Caco-2 (cell line): Measurements from ENCODE around the gene PPP1R27. TPM values are rescaled to one million over a fixed set of nuclear protein-coding genes. Genes with fewer than 3 reads are reported as not detected.

Source experiments
- BruUV-seq: library from RNA; stranded (reverse); fragments of 400-500 nt; replicated peaks from 2 replicates; lab custom pipeline; 2021; lab: Mats Ljungman, UMichigan
- CTCF ChIA-PET: fragments of 300-600 bp; sonication (Branson Sonifier 250); formaldehyde crosslinking; loops from one replicate; lab custom pipeline; 2022; ENCODE audit warnings: antibody characterized with exemption; lab: Charles Lee
- POLR2A ChIA-PET: fragments of 300-600 bp; sonication (Branson Sonifier 250); formaldehyde crosslinking; loops from one replicate; lab custom pipeline; 2022; ENCODE audit warnings: antibody characterized with exemption; lab: Charles Lee
- DNase-seq, 2 experiments: peaks; one replicate each; pipeline versions ENCODE4 v3.0.0 to v3.0.0-alpha.2; 2020 to 2022
- H3K27me3 ChIP-seq: replicated peaks from 2 replicates; pipeline ENCODE4 v1.6.0; 2011; ENCODE audit warnings: low read length; ENCODE audit not compliant: control insufficient read depth, insufficient read depth
- H3K36me3 ChIP-seq: 2 replicates; pipeline ENCODE4 v1.5.1; 2011; ENCODE audit warnings: low read length; ENCODE audit not compliant: control insufficient read depth, insufficient read depth
- H3K4me1 ChIP-seq: fragments of 250-450 bp; sonication (Bioruptor Pico); 2 replicates; pipeline ENCODE4 v1.5.1; 2020; ENCODE audit warnings: mild to moderate bottlenecking
- H3K4me3 ChIP-seq: 2 replicates; pipeline ENCODE4 v1.5.1; 2011; ENCODE audit warnings: low read depth, mild to moderate bottlenecking, control low read depth, low read length
- H3K9me3 ChIP-seq: fragments of 250-450 bp; sonication (Bioruptor Pico); 2 replicates; pipeline ENCODE4 v1.5.1; 2020; ENCODE audit warnings: mild to moderate bottlenecking, moderate library complexity
- H3K27ac Mint-ChIP-seq: one replicate; pipeline ENCODE4 v1.8.0; 2022; ENCODE audit warnings: mixed read lengths; ENCODE audit not compliant: unreplicated experiment
- H3K27me3 Mint-ChIP-seq: one replicate; pipeline ENCODE4 v1.8.0; 2022; ENCODE audit warnings: mixed read lengths; ENCODE audit not compliant: insufficient read depth, unreplicated experiment
- H3K36me3 Mint-ChIP-seq: one replicate; pipeline ENCODE4 v1.8.0; 2022; ENCODE audit warnings: mild to moderate bottlenecking, mixed read lengths; ENCODE audit not compliant: insufficient read depth, unreplicated experiment
- H3K4me1 Mint-ChIP-seq: one replicate; pipeline ENCODE4 v1.8.0; 2022; ENCODE audit warnings: low read depth, mixed read lengths; ENCODE audit not compliant: unreplicated experiment
- H3K4me3 Mint-ChIP-seq: one replicate; pipeline ENCODE4 v1.8.0; 2022; ENCODE audit warnings: mild to moderate bottlenecking, moderate library complexity, mixed read lengths; ENCODE audit not compliant: unreplicated experiment
- H3K9me3 Mint-ChIP-seq: one replicate; pipeline ENCODE4 v1.8.0; 2022; ENCODE audit warnings: mixed read lengths; ENCODE audit not compliant: unreplicated experiment
- intact Hi-C: fragments of 100-400 bp; cut with micrococcal nuclease; formaldehyde crosslinking; loops from one replicate; pipeline ENCODE4 v1.10.0; 2022; ENCODE audit not compliant: unreplicated experiment
- total RNA-seq: library from RNA; stranded (reverse); gene quantifications from 2 replicates; pipeline ENCODE4 v1.2.3, GENCODE V29; 2022
- TF ChIP-seq, protein P1 (sequence below), 2 experiments: fragments of 200-600 bp in 1 of 2; IDR thresholded peaks; 1 replicate in 1 of 2; 2 replicates in 1 of 2; pipeline versions ENCODE4 v1.5.1 to v1.8.0; 2011 to 2022; ENCODE audit warnings: antibody characterized with exemption in 1 of 2, control low read depth in 1 of 2, inconsistent platforms in 1 of 2, low read depth in 1 of 2, low read length in 1 of 2, mild to moderate bottlenecking in 1 of 2, moderate library complexity in 1 of 2; ENCODE audit not compliant: insufficient read depth in 1 of 2, severe bottlenecking in 1 of 2, unreplicated experiment in 1 of 2

The PPP1R27 gene
- total RNA-seq, 1 experiment from 2014 or later = 0.93 TPM

DNA sequence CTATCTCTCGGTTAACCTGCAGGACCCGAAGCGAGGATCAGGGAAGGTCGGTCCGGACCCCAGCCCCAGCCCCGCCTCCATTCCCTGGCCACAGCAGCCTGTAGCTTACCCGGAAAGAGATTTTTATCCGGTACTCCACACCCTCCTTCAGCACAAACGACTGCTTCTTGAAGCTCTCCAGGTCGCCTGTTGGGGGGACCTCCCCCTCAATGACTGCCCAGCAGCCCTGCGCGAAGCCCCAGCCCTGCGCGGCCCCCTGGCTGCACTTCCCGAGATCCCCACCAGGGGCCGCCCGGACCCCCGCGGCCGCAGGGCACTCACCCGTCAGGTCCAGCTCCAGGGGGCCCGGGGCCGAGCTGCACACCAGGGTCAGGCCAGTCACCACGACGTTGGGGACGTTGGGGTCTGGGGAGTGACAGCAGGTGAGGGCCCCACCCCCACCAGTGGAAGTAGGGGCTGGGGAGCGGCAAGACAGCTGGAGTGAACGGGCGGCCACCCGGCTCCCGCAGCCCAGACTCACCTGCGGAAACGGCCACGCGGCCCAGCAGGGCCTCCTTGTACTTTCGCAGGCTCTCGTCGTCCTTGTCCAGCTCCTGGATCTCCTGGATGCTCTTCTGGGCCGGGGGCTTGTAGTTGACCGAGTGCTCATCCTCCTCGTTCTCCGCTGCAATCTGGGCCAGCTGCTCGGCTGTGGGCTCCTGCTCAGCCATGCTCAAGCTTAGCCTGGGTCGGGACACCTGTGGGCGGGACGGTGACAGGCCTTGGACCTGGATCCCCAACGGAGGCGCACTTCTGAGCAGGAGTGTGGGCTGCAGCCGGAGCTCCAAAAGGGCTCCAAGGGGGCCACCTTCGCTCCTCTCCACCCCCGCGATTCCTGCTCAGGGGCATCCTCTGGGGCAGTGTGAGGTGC lies 34.6 kb upstream of the PPP1R27 start:
- POLR2A ChIA-PET = interaction anchor here (0.6 to 1.1 kb wide), 4 partner anchors 9 to 587 kb away, joined by 3 to 4 read pairs (median 4); partner anchors contain the start of gene P4HB
- H3K9me3 ChIP-seq = no peaks in the 10 kb centered on the region
- Mint-ChIP-seq H3K36me3 (peaks cover 97% of the 10 kb centered on the region), H3K9me3 (no peaks in the 10 kb centered on the region), H3K27me3 (no peaks in the 10 kb centered on the region), H3K4me3 (peak overlapping the region; percentile 77), H3K4me1 (peaks cover 16% of the 10 kb centered on the region), H3K27ac (peak overlapping the region; percentile 90)
- CTCF ChIA-PET = interaction anchor here (0.8 to 1.0 kb wide), 2 partner anchors 158 to 168 kb away, joined by 3 to 4 read pairs; partner anchors contain the start of gene DCXR
- DNase-seq = peak; percentile 54 to 62
- peaks cover 4% of the 10 kb centered on the region; the same call in 1 of the 2 replicates for H3K36me3 ChIP-seq
- H3K4me1 ChIP-seq = peaks cover 50% of the 10 kb centered on the region
- no TSS peak for BruUV-seq
- intact Hi-C loops = loop anchor here (5.0 kb wide), 1 partner anchor 153 kb away; the partner anchor contains the start of genes CENPX and LRRC45
- H3K27me3 ChIP-seq = no peaks in the 10 kb centered on the region
- TF ChIP-seq, protein P1, sequence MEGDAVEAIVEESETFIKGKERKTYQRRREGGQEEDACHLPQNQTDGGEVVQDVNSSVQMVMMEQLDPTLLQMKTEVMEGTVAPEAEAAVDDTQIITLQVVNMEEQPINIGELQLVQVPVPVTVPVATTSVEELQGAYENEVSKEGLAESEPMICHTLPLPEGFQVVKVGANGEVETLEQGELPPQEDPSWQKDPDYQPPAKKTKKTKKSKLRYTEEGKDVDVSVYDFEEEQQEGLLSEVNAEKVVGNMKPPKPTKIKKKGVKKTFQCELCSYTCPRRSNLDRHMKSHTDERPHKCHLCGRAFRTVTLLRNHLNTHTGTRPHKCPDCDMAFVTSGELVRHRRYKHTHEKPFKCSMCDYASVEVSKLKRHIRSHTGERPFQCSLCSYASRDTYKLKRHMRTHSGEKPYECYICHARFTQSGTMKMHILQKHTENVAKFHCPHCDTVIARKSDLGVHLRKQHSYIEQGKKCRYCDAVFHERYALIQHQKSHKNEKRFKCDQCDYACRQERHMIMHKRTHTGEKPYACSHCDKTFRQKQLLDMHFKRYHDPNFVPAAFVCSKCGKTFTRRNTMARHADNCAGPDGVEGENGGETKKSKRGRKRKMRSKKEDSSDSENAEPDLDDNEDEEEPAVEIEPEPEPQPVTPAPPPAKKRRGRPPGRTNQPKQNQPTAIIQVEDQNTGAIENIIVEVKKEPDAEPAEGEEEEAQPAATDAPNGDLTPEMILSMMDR (IDR thresholded peaks at IDR 0.05; ENCODE audit: insufficient read depth in 1 of 2, low read depth in 1 of 2, low read length in 1 of 2, severe bottlenecking in 1 of 2, unreplicated experiment in 1 of 2) = peak; percentile 54 to 74
- H3K4me3 ChIP-seq = peak overlapping the region; percentile 81

GRCh38 chr17:81868674-81869220 lies 33.9 kb upstream of the PPP1R27 start:
- DNase-seq = peak; percentile 77 to 83
- Histone ChIP-seq H3K27me3 (no peaks in the 10 kb centered on the region), H3K4me3 (no peak overlapping the region), H3K9me3 (no peaks in the 10 kb centered on the region), H3K4me1 (peaks cover 50% of the 10 kb centered on the region), H3K36me3 (peaks cover 4% of the 10 kb centered on the region; the same call in 1 of the 2 replicates)
- Mint-ChIP-seq H3K36me3 (peaks cover 97% of the 10 kb centered on the region), H3K27ac (peak overlapping the region; percentile 90), H3K4me1 (peaks cover 16% of the 10 kb centered on the region), H3K27me3 (no peaks in the 10 kb centered on the region), H3K9me3 (no peaks in the 10 kb centered on the region), H3K4me3 (peak overlapping the region; percentile 60)
- TF ChIP-seq, protein P1 (IDR thresholded peaks at IDR 0.05; ENCODE audit: insufficient read depth in 1 of 2, low read depth in 1 of 2, low read length in 1 of 2, severe bottlenecking in 1 of 2, unreplicated experiment in 1 of 2) = no peak
- ChIA-PET POLR2A (interaction anchor here (0.6 to 0.9 kb wide), 2 partner anchors 24 to 587 kb away, joined by 4 read pairs; no protein-coding TSS in a partner anchor), CTCF (interaction anchor here (0.8 to 1.0 kb wide), 2 partner anchors 158 to 169 kb away, joined by 3 to 4 read pairs; partner anchors contain the start of gene DCXR)
- intact Hi-C loops = no loop called here
- BruUV-seq = TSS peak; percentile 56
